ENCODE measurements around the gene TMEM86A. TPM values are rescaled to one million over a fixed set of nuclear protein-coding genes. Genes with fewer than 3 reads are reported as not detected.

TMEM86A gene
- total and polyA plus RNA-seq, 9 donors, result 8.4 to 18.2 (median 11.5) TPM

DNA sequence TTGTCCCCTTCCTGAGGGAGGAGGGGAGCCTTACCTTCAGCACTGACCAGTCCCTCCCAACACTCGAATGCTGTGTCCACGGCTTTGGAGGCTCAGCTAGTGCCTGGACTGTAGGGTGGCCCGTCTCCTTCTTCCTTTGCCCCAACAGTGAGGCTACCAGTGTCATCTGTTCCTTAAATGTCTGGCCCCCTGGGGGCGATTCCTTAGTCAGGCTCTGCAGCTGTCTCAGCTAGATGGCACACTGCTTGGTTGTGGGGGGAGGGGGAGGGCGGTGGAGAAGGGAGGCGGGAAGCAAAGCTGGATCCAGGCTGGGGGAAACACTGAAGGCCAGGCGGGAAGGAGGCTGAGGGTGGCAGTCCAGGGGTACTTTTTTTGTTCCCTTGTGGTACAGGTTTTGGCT is 27.5 kb downstream of the TMEM86A start, which contains the start of gene IGSF22:
Gene IGSF22 (minus strand): TSS at position 149 of the 400 bp plus-strand sequence. CDS start 1,952 bp downstream, outside the sequence.
- Histone ChIP-seq H3K27ac (no peak within 1 kb of the TSS), H3K9me3 (no peaks in the 10 kb centered on the region), H3K27me3 (no peaks in the 10 kb centered on the region), H3K4me1 (ENCODE audit: insufficient read depth) (peaks cover 6% of the 10 kb centered on the region), H3K36me3 (no peaks in the 10 kb centered on the region), H3K4me3 (no peak within 1 kb of the TSS)
- no peak for TF ChIP-seq POLR2A (IDR thresholded peaks at IDR 0.05)
- TF ChIP-seq, protein P1, sequence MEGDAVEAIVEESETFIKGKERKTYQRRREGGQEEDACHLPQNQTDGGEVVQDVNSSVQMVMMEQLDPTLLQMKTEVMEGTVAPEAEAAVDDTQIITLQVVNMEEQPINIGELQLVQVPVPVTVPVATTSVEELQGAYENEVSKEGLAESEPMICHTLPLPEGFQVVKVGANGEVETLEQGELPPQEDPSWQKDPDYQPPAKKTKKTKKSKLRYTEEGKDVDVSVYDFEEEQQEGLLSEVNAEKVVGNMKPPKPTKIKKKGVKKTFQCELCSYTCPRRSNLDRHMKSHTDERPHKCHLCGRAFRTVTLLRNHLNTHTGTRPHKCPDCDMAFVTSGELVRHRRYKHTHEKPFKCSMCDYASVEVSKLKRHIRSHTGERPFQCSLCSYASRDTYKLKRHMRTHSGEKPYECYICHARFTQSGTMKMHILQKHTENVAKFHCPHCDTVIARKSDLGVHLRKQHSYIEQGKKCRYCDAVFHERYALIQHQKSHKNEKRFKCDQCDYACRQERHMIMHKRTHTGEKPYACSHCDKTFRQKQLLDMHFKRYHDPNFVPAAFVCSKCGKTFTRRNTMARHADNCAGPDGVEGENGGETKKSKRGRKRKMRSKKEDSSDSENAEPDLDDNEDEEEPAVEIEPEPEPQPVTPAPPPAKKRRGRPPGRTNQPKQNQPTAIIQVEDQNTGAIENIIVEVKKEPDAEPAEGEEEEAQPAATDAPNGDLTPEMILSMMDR (IDR thresholded peaks at IDR 0.05), result no peak
- TF ChIP-seq EP300 (IDR thresholded peaks at IDR 0.05), result no peak
- DNase-seq, result no peak
- intact Hi-C loops (cut with DNase I), result loop anchor here in 2 of 4 donors (5.0 to 10.0 kb wide), 2 partner anchors 94 to 201 kb away; partner anchors contain the start of genes TSG101 (in 2 of the 2) and SPTY2D1 (in 1 of the 2)
- WGBS, 3 donors, result 74 to 87% (median 83%) methylated on average over 7 of the region's 7 CpGs

GRCh38 chr11:18727479-18728236 is 29.1 kb downstream of the TMEM86A start:
- Histone ChIP-seq H3K4me1 (ENCODE audit: insufficient read depth) (peaks cover 6% of the 10 kb centered on the region), H3K9me3 (no peaks in the 10 kb centered on the region), H3K4me3 (no peak overlapping the region), H3K27ac (no peak overlapping the region), H3K27me3 (no peaks in the 10 kb centered on the region), H3K36me3 (no peaks in the 10 kb centered on the region)
- intact Hi-C loops (cut with DNase I), result loop anchor here in 2 of 4 donors (5.0 to 10.0 kb wide), 2 partner anchors 95 to 203 kb away; partner anchors contain the start of genes TSG101 (in 2 of the 2) and SPTY2D1 (in 1 of the 2)
- TF ChIP-seq POLR2A (IDR thresholded peaks at IDR 0.05) (no peak), EP300 (IDR thresholded peaks at IDR 0.05) (no peak)
- TF ChIP-seq, protein P1 (IDR thresholded peaks at IDR 0.05), result peak; percentile 29 to 62 (median 43)
- peak; percentile 49 to 62 (median 51) for DNase-seq
- WGBS, 3 donors, result 44 to 48% (median 44%) methylated on average over 10 of the region's 10 CpGs

DNA sequence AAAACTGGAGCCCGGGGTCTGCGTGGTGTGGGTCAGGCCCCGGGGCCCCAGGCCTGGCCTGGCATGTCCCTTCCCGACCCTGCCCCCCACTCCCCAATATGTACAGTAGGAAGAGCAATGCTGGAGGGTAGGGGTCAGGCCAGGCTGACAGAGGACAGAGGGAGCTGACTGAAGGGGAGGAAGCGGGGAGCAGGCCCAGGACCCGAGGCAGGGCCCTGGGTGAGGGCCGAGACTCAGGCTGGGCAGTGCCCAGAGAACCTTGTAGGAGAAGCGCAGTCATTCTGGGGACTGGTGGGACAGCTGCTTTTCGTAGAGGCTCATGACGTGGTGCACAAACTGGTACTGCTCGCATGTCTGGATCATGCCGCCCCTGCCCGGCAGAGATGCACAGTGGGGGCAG is 30.1 kb downstream of the TMEM86A start:
- Histone ChIP-seq H3K27ac (no peak overlapping the region), H3K4me1 (ENCODE audit: insufficient read depth) (peaks cover 6% of the 10 kb centered on the region), H3K27me3 (no peaks in the 10 kb centered on the region), H3K9me3 (no peaks in the 10 kb centered on the region), H3K4me3 (no peak overlapping the region), H3K36me3 (no peaks in the 10 kb centered on the region)
- intact Hi-C loops (cut with DNase I), result loop anchor here in 2 of 4 donors (5.0 to 10.0 kb wide), 2 partner anchors 96 to 204 kb away; partner anchors contain the start of genes TSG101 (in 2 of the 2) and SPTY2D1 (in 1 of the 2)
- TF ChIP-seq, protein P1 (IDR thresholded peaks at IDR 0.05), result no peak
- TF ChIP-seq EP300 (IDR thresholded peaks at IDR 0.05) (no peak), POLR2A (IDR thresholded peaks at IDR 0.05) (no peak)
- DNase-seq, result no peak
- 93 to 95% (median 94%) methylated on average over 13 of the region's 13 CpGs for WGBS, 3 donors

DNA sequence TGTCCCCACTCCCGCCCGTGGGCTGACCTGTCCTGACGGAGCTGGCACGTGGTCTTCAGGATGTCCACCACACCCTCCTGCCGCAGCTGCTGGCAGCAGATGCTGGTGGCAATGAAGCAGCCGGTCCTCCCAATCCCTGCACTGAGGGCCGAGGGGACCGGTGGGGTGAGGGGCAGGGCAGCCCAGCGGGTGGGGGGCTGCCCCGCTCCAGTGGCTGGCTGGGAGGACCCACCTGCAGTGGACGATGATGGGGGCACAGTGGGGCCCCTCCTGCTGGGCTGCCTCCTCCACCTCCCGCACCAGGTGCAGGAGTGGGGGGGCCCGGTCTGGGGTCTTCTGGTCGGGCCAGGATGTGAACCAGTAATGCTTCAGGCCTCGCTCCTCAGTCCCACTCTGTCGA is 30.8 kb downstream of the TMEM86A start:
- Histone ChIP-seq H3K4me1 (ENCODE audit: insufficient read depth) (peaks cover 6% of the 10 kb centered on the region), H3K27me3 (no peaks in the 10 kb centered on the region), H3K27ac (no peak overlapping the region), H3K36me3 (no peaks in the 10 kb centered on the region), H3K9me3 (no peaks in the 10 kb centered on the region), H3K4me3 (no peak overlapping the region)
- WGBS, 3 donors, result 83 to 88% (median 88%) methylated on average over 16 of the region's 16 CpGs
- intact Hi-C loops (cut with DNase I), result loop anchor here in 2 of 4 donors (5.0 to 10.0 kb wide), 2 partner anchors 97 to 205 kb away; partner anchors contain the start of genes TSG101 (in 2 of the 2) and SPTY2D1 (in 1 of the 2)
- TF ChIP-seq EP300 (IDR thresholded peaks at IDR 0.05), result no peak
- DNase-seq, result no peak

Data from ovary (tissue), 9 donors.